IPS-NIHi11 (cell line): ENCODE data around the gene THBS4.

Experiments
- DNase-seq: peaks from one replicate; pipeline ENCODE4 v3.0.0; 2012; ENCODE audit warnings: mixed read lengths, low spot score

THBS4 gene

GRCh38 chr5:80048084-80048780 is 13.1 kb downstream of the THBS4 start:
- no peak for DNase-seq

GRCh38 chr5:80052464-80052863 is 17.3 kb downstream of the THBS4 start:
- no peak for DNase-seq

- no peak for DNase-seq
These were observed 19.5 kb downstream of the THBS4 start for GRCh38 chr5:80054682-80055081.

- peak; percentile 56 for DNase-seq
These were observed 20.5 kb downstream of the THBS4 start for GRCh38 chr5:80055491-80056170.

DNA sequence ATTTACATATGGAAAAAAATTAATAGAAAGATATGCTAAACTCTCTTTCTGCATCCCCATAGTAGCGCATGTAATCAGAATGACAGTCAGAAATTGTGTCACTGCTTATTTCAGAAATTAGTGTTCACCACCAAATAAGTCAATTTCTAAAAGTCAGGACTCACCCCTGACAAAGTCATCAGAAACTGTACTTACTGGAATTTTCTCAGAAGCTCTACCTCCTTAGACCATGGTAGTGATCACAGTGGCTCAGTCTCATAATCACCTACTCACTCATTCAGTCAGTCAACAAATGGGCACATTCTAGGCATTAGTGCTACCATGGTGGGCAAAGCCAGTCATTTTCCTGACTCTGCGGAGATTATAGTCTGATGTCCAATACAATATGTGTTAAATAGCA is 22.0 kb downstream of the THBS4 start:
- no peak for DNase-seq

GRCh38 chr5:80057921-80058320 is 22.8 kb downstream of the THBS4 start:
- DNase-seq: no peak

DNA sequence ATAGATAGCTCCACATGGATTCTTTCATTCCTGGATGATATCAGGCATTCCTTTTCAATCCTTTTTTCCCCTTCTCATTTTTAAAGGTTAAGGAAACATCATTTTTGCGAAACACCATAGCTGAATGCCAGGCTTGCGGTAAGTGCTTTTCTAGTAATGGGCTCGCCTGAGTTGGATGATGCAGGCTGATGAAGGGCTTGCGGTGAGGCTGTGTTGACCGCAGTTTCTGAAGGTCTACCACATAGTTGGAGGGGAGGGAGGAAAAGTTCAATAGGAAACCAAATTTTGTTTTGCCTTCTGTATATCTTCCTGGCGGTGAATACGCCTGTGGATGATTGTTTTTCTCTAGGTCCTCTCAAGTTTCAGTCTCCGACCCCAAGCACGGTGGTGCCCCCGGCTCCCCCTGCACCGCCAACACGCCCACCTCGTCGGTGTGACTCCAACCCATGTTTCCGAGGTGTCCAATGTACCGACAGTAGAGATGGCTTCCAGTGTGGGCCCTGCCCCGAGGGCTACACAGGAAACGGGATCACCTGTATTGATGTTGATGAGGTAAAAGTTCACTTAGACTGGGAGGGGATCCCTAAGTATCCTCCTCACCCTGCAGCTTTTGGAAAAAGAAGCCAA is 24.3 kb downstream of the THBS4 start:
- no peak for DNase-seq

GRCh38 chr5:80060966-80061365 is 25.8 kb downstream of the THBS4 start:
- no peak for DNase-seq

DNA sequence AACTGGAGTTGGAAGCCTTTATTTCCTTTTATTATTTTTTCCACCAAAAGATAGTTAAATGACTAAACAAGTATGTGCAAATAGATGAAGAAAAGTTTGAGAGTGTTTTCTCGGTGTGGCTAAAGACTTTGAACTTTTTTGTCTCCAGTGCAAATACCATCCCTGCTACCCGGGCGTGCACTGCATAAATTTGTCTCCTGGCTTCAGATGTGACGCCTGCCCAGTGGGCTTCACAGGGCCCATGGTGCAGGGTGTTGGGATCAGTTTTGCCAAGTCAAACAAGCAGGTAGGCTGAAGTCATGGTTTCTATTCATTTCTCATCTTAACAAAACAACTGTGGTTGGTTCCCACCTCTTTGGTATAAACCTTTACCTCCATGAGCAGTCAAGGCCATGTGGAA is 26.4 kb downstream of the THBS4 start:
- no peak for DNase-seq

- DNase-seq: no peak
These were observed 29.0 kb downstream of the THBS4 start for GRCh38 chr5:80064124-80064523.

DNA sequence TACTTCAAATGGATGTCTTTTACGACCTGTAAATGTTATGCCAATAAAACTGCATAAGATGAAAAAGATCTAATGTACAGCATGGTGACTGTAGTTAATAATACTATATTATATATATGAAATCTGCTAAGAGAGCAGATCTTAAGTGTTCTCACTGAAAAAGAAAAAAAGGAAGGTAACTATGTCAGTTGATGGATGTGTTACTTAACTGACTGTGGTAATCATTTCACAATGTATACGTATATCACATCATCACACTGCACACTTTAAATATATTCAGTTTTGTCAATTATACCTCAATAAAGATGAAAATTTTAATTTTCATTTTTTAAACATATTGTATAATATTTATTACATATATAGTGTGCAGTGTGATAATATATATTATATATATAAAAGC is 31.9 kb downstream of the THBS4 start:
- DNase-seq: no peak

GRCh38 chr5:80067531-80068245 is 32.5 kb downstream of the THBS4 start:
- DNase-seq: no peak

GRCh38 chr5:80068246-80068636 is 33.1 kb downstream of the THBS4 start:
- DNase-seq: no peak

- DNase-seq: no peak
These were observed 33.6 kb downstream of the THBS4 start for GRCh38 chr5:80068775-80069174.

- DNase-seq: no peak
These were observed 34.2 kb downstream of the THBS4 start for GRCh38 chr5:80069251-80069800.

DNA sequence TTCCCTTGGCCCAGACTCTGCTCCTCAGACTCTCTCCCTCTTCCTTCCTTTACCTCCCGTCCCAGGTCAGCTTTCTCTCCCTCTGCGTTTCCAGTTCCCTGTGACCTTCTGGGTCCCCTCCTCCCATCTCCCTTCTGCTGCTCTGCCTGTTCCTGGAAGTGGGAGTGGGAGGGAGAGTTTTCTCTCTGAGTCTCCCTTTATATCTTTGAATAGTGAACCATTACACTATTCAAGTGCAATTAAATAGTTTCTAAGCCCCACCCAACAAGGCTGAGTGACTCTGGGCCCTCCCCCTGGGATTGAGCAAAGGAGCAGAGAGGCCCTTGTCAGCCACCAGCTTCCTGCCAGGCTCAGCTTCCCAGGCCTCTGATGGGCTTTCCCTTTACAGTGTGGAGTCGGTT is 34.8 kb downstream of the THBS4 start:
- no peak for DNase-seq

- DNase-seq: no peak
These were observed 35.3 kb downstream of the THBS4 start for GRCh38 chr5:80070338-80071056.

DNA sequence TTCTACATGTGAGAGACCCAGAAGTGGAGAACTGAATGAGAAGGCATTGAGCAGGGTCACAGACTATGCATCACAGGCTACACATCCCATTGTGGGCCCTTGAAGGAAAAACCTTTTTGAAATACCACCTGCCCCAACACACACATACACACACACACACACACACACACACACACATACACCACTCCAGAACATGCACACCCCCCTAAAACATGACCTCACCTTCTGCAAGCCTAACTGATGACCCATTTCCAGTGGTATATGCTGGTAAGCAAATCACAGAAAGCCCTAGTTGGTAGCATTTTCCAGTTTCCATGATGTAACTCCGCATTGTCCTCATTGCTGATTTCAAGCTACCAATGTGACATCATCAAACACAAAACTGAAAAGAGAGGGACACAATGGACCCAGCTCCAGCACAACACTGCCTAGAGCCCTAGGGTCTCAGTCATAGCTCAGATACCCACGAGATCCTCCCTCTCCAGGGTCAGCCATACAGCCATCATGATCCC is 36.4 kb downstream of the THBS4 start:
- DNase-seq: no peak

DNA sequence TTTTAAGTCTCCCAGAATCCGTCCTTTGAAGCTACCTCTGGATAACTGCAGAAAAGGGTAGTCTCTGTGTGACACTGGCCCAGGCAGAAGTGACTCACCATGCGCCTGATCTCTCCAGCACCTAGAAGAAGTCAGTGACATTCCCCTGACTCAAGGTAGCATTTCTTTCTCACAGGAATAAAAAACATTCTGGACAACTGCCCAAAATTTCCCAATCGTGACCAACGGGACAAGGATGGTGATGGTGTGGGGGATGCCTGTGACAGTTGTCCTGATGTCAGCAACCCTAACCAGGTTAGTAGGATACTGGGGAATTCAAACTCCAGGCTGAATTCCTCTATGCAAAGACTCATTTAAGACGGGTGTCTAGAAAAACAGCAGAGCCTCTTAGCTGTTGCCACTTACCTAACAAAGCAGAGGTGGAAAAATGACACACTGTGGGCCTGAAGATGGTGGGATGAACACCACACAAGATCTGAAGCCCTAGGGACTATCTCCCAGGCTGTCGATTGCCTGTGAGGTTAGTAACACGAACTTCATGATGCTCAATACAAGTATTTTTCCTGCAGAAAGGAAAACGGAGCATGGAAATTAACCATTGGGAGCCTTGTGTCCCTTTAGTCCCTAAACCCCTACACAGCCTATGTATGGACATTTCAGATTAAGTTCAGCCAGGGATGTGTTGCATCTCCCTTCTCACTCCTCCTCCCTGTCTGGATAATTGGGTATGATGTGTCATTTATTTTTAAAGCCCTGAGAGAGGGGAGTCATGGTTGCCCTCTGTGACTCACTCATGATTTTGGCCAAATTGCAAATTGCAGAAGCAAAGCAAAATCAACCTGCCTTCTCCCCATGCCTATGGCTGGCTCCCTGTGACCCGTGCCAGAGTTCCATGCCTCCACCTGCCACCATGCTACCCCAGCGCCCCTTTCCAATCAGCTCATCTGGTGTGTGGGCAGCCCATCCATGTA is 37.2 kb downstream of the THBS4 start:
- DNase-seq: no peak
